K562 (cell line): ENCODE data around the gene NRSN2.

ENCODE experiments used
- ATF7 ChIP-seq: fragments of 450-650 bp; IDR thresholded peaks from 2 replicates; pipeline ENCODE4 v1.7.1; 2014; ENCODE audit warnings: mild to moderate bottlenecking, moderate library complexity
- CREM ChIP-seq: IDR thresholded peaks from 2 replicates; pipeline ENCODE4 v1.6.1; 2014; ENCODE audit warnings: antibody characterized with exemption, low read depth
- CSDE1 ChIP-seq, 2 experiments: fragments of 450-650 bp; IDR thresholded peaks; 2 replicates each; pipeline ENCODE4 v1.6.1; 2016; ENCODE audit warnings: mild to moderate bottlenecking in 1 of 2
- JUN ChIP-seq, 2 experiments: sonication (generic) in 1 of 2; formaldehyde crosslinking in 1 of 2; IDR thresholded peaks; 2 replicates each; pipeline versions ENCODE4 v1.6.1 to v1.8.0; 2012 to 2022; ENCODE audit warnings: borderline replicate concordance in 2 of 2, mild to moderate bottlenecking in 2 of 2, improper control_type of control experiment in 1 of 2, low read depth in 1 of 2, low read length in 1 of 2, missing genetic modification reagents in 1 of 2
- NCOA2 ChIP-seq, 2 experiments: fragments of 450-650 bp; IDR thresholded peaks; 2 replicates each; pipeline ENCODE4 v1.6.1; 2018; ENCODE audit warnings: mild to moderate bottlenecking in 2 of 2, moderate library complexity in 1 of 2; ENCODE audit not compliant: partially characterized antibody in 2 of 2
- POLR2A ChIP-seq: fragments of 450-650 bp; conservative IDR thresholded peaks from 2 replicates; pipeline ENCODE4 v1.6.1; 2016
- POLR2AphosphoS5 ChIP-seq: IDR thresholded peaks from 2 replicates; pipeline ENCODE4 v1.6.1; 2011; ENCODE audit warnings: mild to moderate bottlenecking, low read depth, low read length, moderate library complexity; ENCODE audit not compliant: control insufficient read depth, insufficient read depth
- PPARD ChIP-seq: fragments of 250-450 bp; sonication (Bioruptor Pico); IDR thresholded peaks from 2 replicates; pipeline ENCODE4 v1.8.0; 2022; ENCODE audit warnings: inconsistent platforms, mild to moderate bottlenecking, moderate library complexity
- RBM22 ChIP-seq: fragments of 200-400 bp; formaldehyde crosslinking; IDR thresholded peaks from 2 replicates; pipeline ENCODE4 v1.6.1; 2018; ENCODE audit warnings: low read length, low read depth; ENCODE audit not compliant: poor library complexity, severe bottlenecking
- RBM39 ChIP-seq: fragments of 200-400 bp; formaldehyde crosslinking; optimal IDR thresholded peaks from 2 replicates; pipeline ENCODE3; 2018; ENCODE audit warnings: low read depth, low read length
- TAF7 ChIP-seq: fragments of 450-650 bp; IDR thresholded peaks from 2 replicates; pipeline ENCODE4 v1.6.1; 2016; ENCODE audit warnings: missing genetic modification characterization, missing compliant biosample characterization
- TF ChIP-seq, protein P1 (sequence below), 2 experiments: fragments of 150-350 bp in 1 of 2; IDR thresholded peaks; 2 replicates each; pipeline ENCODE4 v1.6.1; 2012 to 2016; ENCODE audit warnings: low read depth in 2 of 2, low read length in 2 of 2, mild to moderate bottlenecking in 1 of 2, moderate library complexity in 1 of 2
- TF ChIP-seq, protein P2 (sequence below), 3 experiments: IDR thresholded peaks in 2 of 3; conservative IDR thresholded peaks in 1 of 3; 2 replicates each; pipeline ENCODE4 v1.5.1; 2011 to 2012; ENCODE audit warnings: low read length in 3 of 3, mild to moderate bottlenecking in 3 of 3, control low read depth in 2 of 3, improper control_type of control experiment in 1 of 3, inconsistent platforms in 1 of 3, low read depth in 1 of 3, mixed read lengths in 1 of 3, moderate library complexity in 1 of 3; ENCODE audit not compliant: insufficient read depth in 2 of 3

DNA sequence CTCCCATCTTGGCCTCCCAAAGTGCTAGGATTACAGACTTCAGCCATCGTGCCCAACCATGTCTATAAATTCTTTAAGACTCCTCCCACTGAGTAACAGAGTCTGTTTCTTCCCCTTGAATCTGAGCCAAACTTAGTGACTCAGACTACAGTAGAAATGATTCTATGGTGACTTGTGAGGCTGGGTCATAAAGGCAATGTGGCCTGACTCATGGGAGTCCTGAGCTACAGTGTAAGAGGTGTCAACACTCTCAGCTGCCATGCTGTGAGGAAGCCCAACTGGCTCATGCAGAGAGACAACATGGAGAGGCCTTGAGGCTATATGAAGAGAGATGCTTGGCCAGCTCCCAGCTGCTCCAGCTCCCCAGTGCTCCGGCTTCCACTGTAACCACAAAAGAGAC is 5.2 kb upstream of the NRSN2 start:
- no peak for TF ChIP-seq PPARD (CRISPR knock-in tag)
- TF ChIP-seq, protein P1, sequence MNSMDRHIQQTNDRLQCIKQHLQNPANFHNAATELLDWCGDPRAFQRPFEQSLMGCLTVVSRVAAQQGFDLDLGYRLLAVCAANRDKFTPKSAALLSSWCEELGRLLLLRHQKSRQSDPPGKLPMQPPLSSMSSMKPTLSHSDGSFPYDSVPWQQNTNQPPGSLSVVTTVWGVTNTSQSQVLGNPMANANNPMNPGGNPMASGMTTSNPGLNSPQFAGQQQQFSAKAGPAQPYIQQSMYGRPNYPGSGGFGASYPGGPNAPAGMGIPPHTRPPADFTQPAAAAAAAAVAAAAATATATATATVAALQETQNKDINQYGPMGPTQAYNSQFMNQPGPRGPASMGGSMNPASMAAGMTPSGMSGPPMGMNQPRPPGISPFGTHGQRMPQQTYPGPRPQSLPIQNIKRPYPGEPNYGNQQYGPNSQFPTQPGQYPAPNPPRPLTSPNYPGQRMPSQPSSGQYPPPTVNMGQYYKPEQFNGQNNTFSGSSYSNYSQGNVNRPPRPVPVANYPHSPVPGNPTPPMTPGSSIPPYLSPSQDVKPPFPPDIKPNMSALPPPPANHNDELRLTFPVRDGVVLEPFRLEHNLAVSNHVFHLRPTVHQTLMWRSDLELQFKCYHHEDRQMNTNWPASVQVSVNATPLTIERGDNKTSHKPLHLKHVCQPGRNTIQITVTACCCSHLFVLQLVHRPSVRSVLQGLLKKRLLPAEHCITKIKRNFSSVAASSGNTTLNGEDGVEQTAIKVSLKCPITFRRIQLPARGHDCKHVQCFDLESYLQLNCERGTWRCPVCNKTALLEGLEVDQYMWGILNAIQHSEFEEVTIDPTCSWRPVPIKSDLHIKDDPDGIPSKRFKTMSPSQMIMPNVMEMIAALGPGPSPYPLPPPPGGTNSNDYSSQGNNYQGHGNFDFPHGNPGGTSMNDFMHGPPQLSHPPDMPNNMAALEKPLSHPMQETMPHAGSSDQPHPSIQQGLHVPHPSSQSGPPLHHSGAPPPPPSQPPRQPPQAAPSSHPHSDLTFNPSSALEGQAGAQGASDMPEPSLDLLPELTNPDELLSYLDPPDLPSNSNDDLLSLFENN (IDR thresholded peaks at IDR 0.05; ENCODE audit: low read depth in 2 of 2, low read length in 2 of 2), result no peak
- TF ChIP-seq, protein P2, sequence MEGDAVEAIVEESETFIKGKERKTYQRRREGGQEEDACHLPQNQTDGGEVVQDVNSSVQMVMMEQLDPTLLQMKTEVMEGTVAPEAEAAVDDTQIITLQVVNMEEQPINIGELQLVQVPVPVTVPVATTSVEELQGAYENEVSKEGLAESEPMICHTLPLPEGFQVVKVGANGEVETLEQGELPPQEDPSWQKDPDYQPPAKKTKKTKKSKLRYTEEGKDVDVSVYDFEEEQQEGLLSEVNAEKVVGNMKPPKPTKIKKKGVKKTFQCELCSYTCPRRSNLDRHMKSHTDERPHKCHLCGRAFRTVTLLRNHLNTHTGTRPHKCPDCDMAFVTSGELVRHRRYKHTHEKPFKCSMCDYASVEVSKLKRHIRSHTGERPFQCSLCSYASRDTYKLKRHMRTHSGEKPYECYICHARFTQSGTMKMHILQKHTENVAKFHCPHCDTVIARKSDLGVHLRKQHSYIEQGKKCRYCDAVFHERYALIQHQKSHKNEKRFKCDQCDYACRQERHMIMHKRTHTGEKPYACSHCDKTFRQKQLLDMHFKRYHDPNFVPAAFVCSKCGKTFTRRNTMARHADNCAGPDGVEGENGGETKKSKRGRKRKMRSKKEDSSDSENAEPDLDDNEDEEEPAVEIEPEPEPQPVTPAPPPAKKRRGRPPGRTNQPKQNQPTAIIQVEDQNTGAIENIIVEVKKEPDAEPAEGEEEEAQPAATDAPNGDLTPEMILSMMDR (IDR thresholded peaks at IDR 0.05 in 2 of 3, conservative IDR thresholded peaks at IDR 0.05 in 1 of 3; ENCODE audit: insufficient read depth in 2 of 3, low read depth in 1 of 3, low read length in 3 of 3), result no peak
- TF ChIP-seq CREM, result peak; percentile 56
- TF ChIP-seq TAF7 (tag), result no peak
- TF ChIP-seq POLR2AphosphoS5, result no peak
- no peak for TF ChIP-seq POLR2A
- no peak for TF ChIP-seq RBM39
- no peak for TF ChIP-seq RBM22
- no peak for TF ChIP-seq NCOA2 (IDR thresholded peaks at IDR 0.05; ENCODE audit: partially characterized antibody in 2 of 2)
- TF ChIP-seq CSDE1 (IDR thresholded peaks at IDR 0.05), result no peak
- no peak for TF ChIP-seq ATF7
- TF ChIP-seq JUN (IDR thresholded peaks at IDR 0.05; ENCODE audit: borderline replicate concordance, low read depth, low read length), result peak; percentile 84; the same call in 1 of the 2 replicates
- TF ChIP-seq JUN (CRISPR knock-in tag; IDR thresholded peaks at IDR 0.05; ENCODE audit: borderline replicate concordance), result 0 out of 2 replicates have a peak, but pooled peaks have one; percentile 41
